HepG2 (cell line): ENCODE results near the gene AGAP1. TPM values are rescaled to one million over a fixed set of nuclear protein-coding genes. Genes with fewer than 3 reads are reported as not detected.

Experiments
- ATF7-NPFF ChIP-seq: sonication (generic); formaldehyde crosslinking; IDR thresholded peaks from 2 replicates; pipeline ENCODE4 v1.8.1; 2023; ENCODE audit warnings: mild to moderate bottlenecking, low read depth, missing genetic modification reagents, moderate library complexity
- FOXJ3 ChIP-seq: sonication (generic); formaldehyde crosslinking; IDR thresholded peaks from 2 replicates; pipeline ENCODE4 v1.4.0; 2020; ENCODE audit warnings: missing genetic modification reagents, mild to moderate bottlenecking, borderline replicate concordance
- IKZF4 ChIP-seq: sonication (generic); formaldehyde crosslinking; IDR thresholded peaks from 2 replicates; pipeline ENCODE4 v1.5.1; 2020; ENCODE audit warnings: borderline replicate concordance, mild to moderate bottlenecking, low read depth, missing genetic modification reagents; ENCODE audit errors: not compliant biosample characterization
- KLF16 ChIP-seq, 2 experiments: sonication (generic) in 1 of 2; formaldehyde crosslinking in 1 of 2; IDR thresholded peaks; 2 replicates each; pipeline versions ENCODE4 v1.6.1 to v1.8.0; 2016 to 2023; ENCODE audit warnings: missing genetic modification reagents in 2 of 2, missing compliant biosample characterization in 1 of 2
- MATR3 ChIP-seq: sonication (generic); formaldehyde crosslinking; IDR thresholded peaks from 2 replicates; pipeline ENCODE4 v1.4.0; 2020; ENCODE audit warnings: missing genetic modification reagents
- NFYC ChIP-seq: IDR thresholded peaks from 2 replicates; pipeline ENCODE4 v1.6.1; 2016; ENCODE audit warnings: missing genetic modification reagents, missing compliant biosample characterization
- NPAS2 ChIP-seq: sonication (generic); formaldehyde crosslinking; IDR thresholded peaks from 2 replicates; pipeline ENCODE4 v1.8.0; 2022; ENCODE audit warnings: mild to moderate bottlenecking, missing genetic modification reagents, borderline replicate concordance
- NR2F6 ChIP-seq, 2 experiments: IDR thresholded peaks; 2 replicates each; pipeline ENCODE4 v1.6.1; 2016; ENCODE audit warnings: antibody characterized with exemption in 1 of 2, mild to moderate bottlenecking in 1 of 2
- PAF1 ChIP-seq: IDR thresholded peaks from 2 replicates; pipeline ENCODE4 v1.6.1; 2016; ENCODE audit warnings: missing genetic modification reagents, missing compliant biosample characterization
- RCOR2 ChIP-seq: IDR thresholded peaks from 2 replicates; pipeline ENCODE4 v1.6.1; 2016; ENCODE audit warnings: missing biosample characterization, missing genetic modification reagents
- RFX3 ChIP-seq: IDR thresholded peaks from 2 replicates; pipeline ENCODE4 v1.6.1; 2016; ENCODE audit warnings: missing biosample characterization, missing genetic modification reagents
- SRF ChIP-seq: IDR thresholded peaks from 2 replicates; pipeline ENCODE4 v1.6.1; 2011; ENCODE audit warnings: mild to moderate bottlenecking, low read depth, low read length, moderate library complexity
- STAG1 ChIP-seq: sonication (generic); formaldehyde crosslinking; IDR thresholded peaks from 2 replicates; pipeline ENCODE4 v1.4.0; 2020; ENCODE audit warnings: missing genetic modification reagents
- ZNF121 ChIP-seq: sonication (generic); formaldehyde crosslinking; IDR thresholded peaks from 2 replicates; pipeline ENCODE4 v1.5.0; 2020; ENCODE audit warnings: mild to moderate bottlenecking, missing genetic modification reagents
- ZNF281 ChIP-seq: sonication (generic); formaldehyde crosslinking; IDR thresholded peaks from 2 replicates; pipeline ENCODE4 v1.4.0; 2020; ENCODE audit warnings: missing genetic modification reagents, borderline replicate concordance
- ZNF33B ChIP-seq: sonication (generic); formaldehyde crosslinking; IDR thresholded peaks from 2 replicates; pipeline ENCODE4 v1.5.1; 2020; ENCODE audit warnings: mild to moderate bottlenecking, missing genetic modification reagents
- ZNF597 ChIP-seq: sonication (generic); formaldehyde crosslinking; IDR thresholded peaks from 2 replicates; pipeline ENCODE4 v1.5.0; 2020; ENCODE audit warnings: missing genetic modification reagents
- ZNF687 ChIP-seq: sonication (generic); formaldehyde crosslinking; IDR thresholded peaks from 2 replicates; pipeline ENCODE4 v1.5.1; 2020; ENCODE audit warnings: mild to moderate bottlenecking, missing genetic modification reagents, moderate library complexity
- ZNF704 ChIP-seq: sonication (generic); formaldehyde crosslinking; IDR thresholded peaks from 2 replicates; pipeline ENCODE4 v1.8.1; 2023; ENCODE audit warnings: mild to moderate bottlenecking, inconsistent platforms, moderate library complexity, missing genetic modification reagents, borderline replicate concordance
- ZNF766 ChIP-seq: sonication (generic); formaldehyde crosslinking; IDR thresholded peaks from 2 replicates; pipeline ENCODE4 v1.5.0; 2020; ENCODE audit warnings: missing genetic modification reagents, borderline replicate concordance
- ZSCAN21 ChIP-seq: sonication (generic); formaldehyde crosslinking; IDR thresholded peaks from 2 replicates; pipeline ENCODE4 v1.8.0; 2022; ENCODE audit warnings: mild to moderate bottlenecking, missing genetic modification reagents, moderate library complexity, borderline replicate concordance
- polyA plus RNA-seq, 8 experiments: library from polyadenylated mRNA; depleted of rRNA in 3 of 8; stranded (reverse) in 7 of 8; unstranded in 1 of 8; fragments of >200 nt; fragmentation: Illumina TruSeq in 4 of 8; extraction: Trizol in 4 of 8; gene quantifications; 2 replicates each; pipeline versions ENCODE4 v1.2.1 to v1.2.3, GENCODE V29; 2011 to 2016; ENCODE audit warnings: low read depth in 4 of 8, missing spikeins in 1 of 8, mixed read lengths in 1 of 8; ENCODE audit not compliant: insufficient read depth in 1 of 8
- total RNA-seq, 5 experiments: library from RNA; depleted of rRNA; stranded (reverse); fragments of >200 nt; fragmentation: Illumina TruSeq; extraction: Trizol; gene quantifications; 2 replicates each; pipeline ENCODE4 v1.2.3, GENCODE V29; 2016; ENCODE audit warnings: low read depth in 1 of 5
- TF ChIP-seq, protein P1 (sequence below): sonication (generic); formaldehyde crosslinking; IDR thresholded peaks from 2 replicates; pipeline ENCODE4 v1.4.0; 2020; ENCODE audit warnings: mild to moderate bottlenecking, missing genetic modification reagents

The AGAP1 gene
- total and polyA plus RNA-seq, 2 of the 13 experiments (the other 11 are each of a cell fraction or from before 2014, with no cell fraction given), result 21.2 to 32.7 TPM

GRCh38 chr2:235510318-235510717 is 16.5 kb downstream of the AGAP1 start (continued):
- no peak for TF ChIP-seq NPAS2 (CRISPR knock-in tag)
- TF ChIP-seq ZNF766 (CRISPR knock-in tag), result no peak
- TF ChIP-seq ZNF597, result no peak
- no peak for TF ChIP-seq ZNF704 (CRISPR knock-in tag)
- no peak for TF ChIP-seq IKZF4 (CRISPR knock-in tag)
- TF ChIP-seq RCOR2 (CRISPR knock-in tag), result 0 out of 2 replicates have a peak, but pooled peaks have one; percentile 56
- TF ChIP-seq ZNF687 (CRISPR knock-in tag), result no peak
- TF ChIP-seq RFX3, result no peak
- no peak for TF ChIP-seq PAF1 (CRISPR knock-in tag)
- TF ChIP-seq MATR3 (CRISPR knock-in tag), result no peak
- no peak for TF ChIP-seq SRF
- TF ChIP-seq KLF16 (CRISPR knock-in tag; IDR thresholded peaks at IDR 0.05), result no peak
- no peak for TF ChIP-seq ZSCAN21
- no peak for TF ChIP-seq NFYC
- no peak for TF ChIP-seq FOXJ3 (CRISPR knock-in tag)
- TF ChIP-seq STAG1 (CRISPR knock-in tag), result no peak
- TF ChIP-seq NR2F6 (IDR thresholded peaks at IDR 0.05), result no peak
- TF ChIP-seq NR2F6 (CRISPR knock-in tag; IDR thresholded peaks at IDR 0.05), result no peak
- TF ChIP-seq, protein P1, sequence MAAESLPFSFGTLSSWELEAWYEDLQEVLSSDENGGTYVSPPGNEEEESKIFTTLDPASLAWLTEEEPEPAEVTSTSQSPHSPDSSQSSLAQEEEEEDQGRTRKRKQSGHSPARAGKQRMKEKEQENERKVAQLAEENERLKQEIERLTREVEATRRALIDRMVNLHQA (CRISPR knock-in tag), result no peak
- TF ChIP-seq ATF7-NPFF (CRISPR knock-in tag), result no peak
- no peak for TF ChIP-seq ZNF281
- TF ChIP-seq ZNF33B (CRISPR knock-in tag), result no peak
- no peak for TF ChIP-seq ZNF121
